ENCODE results near the gene C9orf50.

Gene C9orf50

GRCh38 chr9:129568560-129569501 lies 52.1 kb downstream of the C9orf50 start:
- DNase-seq: no peak

GRCh38 chr9:129567842-129568559 lies 52.9 kb downstream of the C9orf50 start:
- no peak for DNase-seq

DNA sequence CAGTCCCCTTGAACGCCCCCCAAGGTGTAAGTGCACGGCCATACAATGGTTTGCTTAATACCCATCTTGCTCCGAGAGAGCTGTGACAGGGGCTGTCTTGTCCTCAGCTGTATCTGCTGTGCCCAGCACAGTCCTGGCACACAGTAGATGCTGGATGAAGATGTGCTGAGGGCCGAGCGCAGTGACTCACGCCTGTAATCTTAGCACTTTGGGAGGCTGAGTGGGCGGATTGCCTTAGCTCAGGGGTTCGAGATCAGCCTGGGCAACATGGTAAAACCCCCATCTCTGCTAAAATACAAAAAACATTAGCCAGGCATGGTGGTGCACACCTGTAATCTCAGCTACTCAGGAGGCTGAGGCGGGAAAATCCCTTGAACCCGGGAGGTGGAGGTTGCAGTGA lies 53.6 kb downstream of the C9orf50 start:
- DNase-seq: no peak

DNA sequence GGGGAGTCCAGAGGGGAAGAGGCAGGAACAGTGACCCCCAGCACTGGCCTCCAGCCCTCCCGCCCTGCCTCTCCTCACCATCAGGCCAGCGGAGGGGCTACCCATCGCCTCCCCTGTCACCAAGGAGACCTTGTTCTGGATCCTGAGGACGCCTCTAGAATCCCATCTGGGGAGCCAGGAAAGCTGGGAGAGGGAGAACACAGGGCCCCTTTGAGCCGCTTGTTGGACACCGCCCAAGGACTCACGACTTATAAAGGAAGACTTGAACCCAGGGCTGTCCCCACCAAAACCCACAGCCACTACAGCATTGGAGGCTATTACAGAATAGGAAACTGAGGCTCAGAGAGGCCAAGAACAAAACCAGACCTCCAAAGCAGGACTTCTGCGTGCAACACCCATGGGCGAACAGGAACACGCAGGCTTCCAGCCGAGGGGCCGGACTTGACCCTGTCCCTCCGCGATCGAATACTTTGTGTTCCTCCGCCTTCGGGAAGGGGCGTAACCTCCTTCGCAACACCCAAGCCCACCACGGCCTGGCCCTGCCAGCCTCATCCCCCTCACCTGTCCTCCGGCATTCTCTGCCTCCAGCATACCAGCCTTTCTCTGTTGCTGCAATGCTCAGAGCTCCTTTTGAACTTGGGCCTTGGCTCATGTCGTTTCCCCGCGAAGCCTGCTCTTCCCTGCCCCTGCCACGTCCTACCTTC lies 54.2 kb downstream of the C9orf50 start:
- DNase-seq: no peak

DNA sequence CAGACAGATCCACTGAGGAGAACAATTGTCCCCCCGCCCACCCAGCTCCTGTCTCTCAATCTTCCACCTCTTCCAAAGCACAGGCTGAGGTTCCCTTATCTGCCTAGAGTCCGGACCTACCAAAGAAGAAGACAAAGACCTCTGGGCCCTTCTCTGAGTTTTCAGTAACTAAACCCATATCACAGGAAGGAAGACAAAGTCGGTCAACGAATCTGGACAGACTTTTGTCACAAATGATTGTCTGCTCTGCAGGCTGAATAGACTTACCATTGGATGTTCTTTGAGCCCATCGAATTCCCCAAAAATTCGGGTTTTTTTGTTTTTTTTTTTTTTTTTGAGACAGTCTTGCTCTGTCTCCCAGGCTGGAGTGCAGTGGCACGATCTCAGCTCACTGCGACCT lies 58.0 kb downstream of the C9orf50 start:
- DNase-seq: no peak

DNA sequence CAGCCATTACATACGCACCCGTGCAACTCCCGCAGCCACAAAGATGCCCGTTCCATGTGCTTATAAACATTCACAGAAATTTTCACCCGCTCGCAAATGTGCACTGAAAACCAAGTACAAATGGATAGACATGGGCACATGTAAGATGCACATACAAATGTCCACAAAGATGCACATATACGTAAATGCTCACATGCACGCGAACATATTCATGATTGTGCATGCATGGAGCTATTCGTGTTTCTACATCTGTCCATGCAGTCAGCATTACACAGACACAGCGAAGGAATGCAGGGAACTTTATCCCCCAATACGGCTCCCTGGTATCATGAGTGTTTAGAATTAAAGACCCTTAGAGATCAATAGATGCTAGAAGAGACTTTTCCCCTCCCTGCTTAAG lies 58.4 kb downstream of the C9orf50 start:
- DNase-seq: no peak
